K562 treated with DMSO at 1 percent for 24 hours (cell line): ENCODE data around the gene FGD1. TPM values are rescaled to one million over a fixed set of nuclear protein-coding genes. Genes with fewer than 3 reads are reported as not detected.

ENCODE experiments used
- total RNA-seq: library from RNA; unstranded; fragments of 300-600 nt; gene quantifications from 2 replicates; pipeline ENCODE4 v1.2.3, GENCODE V29; 2022; ENCODE audit warnings: low read depth; ENCODE audit not compliant: insufficient read depth

Gene FGD1
- total RNA-seq, result 2.1 and 2.6 TPM in 2 replicates

DNA sequence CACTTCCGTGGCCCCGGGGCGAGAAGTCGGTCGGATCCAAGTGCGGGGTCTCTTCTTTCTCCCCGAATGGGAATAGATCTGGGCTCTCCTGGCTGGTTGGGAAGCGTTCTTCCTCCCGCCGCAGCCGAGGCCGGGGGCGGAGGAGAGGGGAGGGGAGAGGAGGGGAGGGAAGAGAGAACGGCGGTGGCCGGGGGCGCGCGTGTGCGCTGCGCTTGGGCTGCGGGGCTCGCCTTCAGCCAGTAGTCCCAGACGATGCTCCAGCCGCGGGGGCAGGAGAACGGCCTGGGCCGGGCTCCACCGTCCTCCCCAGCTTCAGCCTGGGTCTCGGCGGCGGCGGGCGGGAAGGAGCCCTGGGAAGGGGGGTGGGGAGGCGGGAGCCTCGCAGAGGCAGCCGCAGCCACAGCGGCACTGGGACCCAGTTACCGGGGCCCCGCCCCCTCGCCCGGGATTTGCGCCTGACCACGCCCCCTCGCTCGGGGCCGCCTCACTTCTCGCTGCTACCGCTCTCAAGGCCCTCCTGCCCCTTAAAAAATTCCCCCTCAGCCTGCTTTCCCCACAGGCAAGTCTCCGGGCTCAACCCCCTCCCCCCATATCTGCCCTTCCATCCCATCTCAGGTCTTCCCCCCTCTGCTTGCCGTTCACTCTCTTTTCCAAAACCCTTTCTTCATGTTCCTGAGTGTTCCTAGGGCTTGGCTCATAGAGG is at the start of gene FGD1:
FGD1 (minus strand) TSS at position 421 of the 703 bp plus-strand sequence. CDS start 802 bp downstream, outside the sequence.

GRCh38 chrX:54529552-54530356 is 33.7 kb upstream of the FGD1 start, which contains the start of gene GNL3L:
Gene GNL3L, plus strand, starts transcription at chrX:54530219. Its CDS starts 2,348 bp downstream, at chrX:54532567.

DNA sequence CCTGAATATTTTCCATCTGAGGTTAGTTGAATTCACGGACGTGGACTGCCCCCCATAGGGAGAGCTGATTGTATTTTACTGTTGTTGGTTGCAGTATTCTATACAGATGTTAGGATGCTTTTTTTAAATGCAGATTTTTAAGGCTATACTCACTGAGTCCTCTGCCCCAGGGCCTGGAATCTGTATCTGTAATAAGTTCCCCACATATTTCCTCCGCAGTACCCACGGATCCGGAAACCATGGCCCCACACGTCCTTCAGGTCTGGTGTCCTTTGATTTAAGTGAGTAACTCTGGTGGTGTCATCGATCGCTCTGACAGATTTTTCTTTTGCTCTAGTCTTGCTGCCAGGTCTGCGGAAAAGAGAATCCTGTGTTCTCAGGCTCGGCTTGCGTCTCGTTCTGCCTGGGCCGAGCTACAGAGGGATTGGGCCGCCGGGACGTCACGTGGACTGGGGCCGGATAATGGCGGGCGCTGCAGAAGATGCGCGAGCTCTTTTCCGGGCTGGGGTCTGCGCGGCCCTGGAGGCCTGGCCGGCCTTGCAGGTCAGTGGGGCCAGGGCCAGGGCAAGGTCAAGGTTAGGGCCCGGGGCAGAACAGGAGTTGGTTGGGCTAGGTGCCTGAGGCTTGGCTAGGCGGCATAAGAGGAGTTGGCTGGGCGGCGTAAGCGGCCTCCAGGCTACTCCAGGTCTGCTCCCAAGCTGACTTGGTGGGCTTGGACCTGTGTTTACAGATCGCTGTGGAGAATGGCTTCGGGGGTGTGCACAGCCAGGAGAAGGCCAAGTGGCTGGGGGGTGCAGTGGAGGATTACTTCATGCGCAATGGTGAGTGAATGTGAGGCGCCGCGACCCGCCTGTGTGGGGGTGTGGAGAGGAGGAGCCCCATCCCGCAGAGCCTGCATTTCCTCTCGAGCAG is 55.8 kb downstream of the FGD1 start, which contains the start of gene TSR2:
TSR2 (plus strand) TSS at position 445 of the 912 bp plus-strand sequence; CDS start at position 463, 18 bp downstream.

Other genes starting within 250 kb of the FGD1 start
- gene WNK3, start 138.2 kb downstream of the FGD1 start, total RNA-seq, result not detected in 2 replicates
- 29.5 and 31.1 TPM in 2 replicates for gene TSR2, start 55.8 kb downstream of the FGD1 start, total RNA-seq
- 13.5 and 15.2 TPM in 2 replicates for gene GNL3L, start 34.0 kb upstream of the FGD1 start, total RNA-seq